ENCODE data around the gene CHRNB1.
A peak's percentile ranks its signal among the peaks of the same experiment; 100 is the strongest.

CHRNB1 gene

GRCh38 chr17:7437950-7438614 is 6.8 kb upstream of the CHRNB1 start:
- DNase-seq (ENCODE audit: low spot score) = no peak

GRCh38 chr17:7438656-7439460 is 6.0 kb upstream of the CHRNB1 start:
- DNase-seq (ENCODE audit: low spot score) = no peak

GRCh38 chr17:7439462-7440112 is 5.3 kb upstream of the CHRNB1 start, which contains the start of gene FGF11:
FGF11 (plus strand) TSS chr17:7439512; CDS start chr17:7439621, 109 bp downstream.
- DNase-seq (ENCODE audit: low spot score) = no peak

- no peak for DNase-seq (ENCODE audit: low spot score)
Measured at GRCh38 chr17:7440113-7440833, 4.6 kb upstream of the CHRNB1 start.

GRCh38 chr17:7440834-7441195 is 4.0 kb upstream of the CHRNB1 start:
- no peak for DNase-seq (ENCODE audit: low spot score)

GRCh38 chr17:7441266-7441665 is 3.6 kb upstream of the CHRNB1 start:
- DNase-seq (ENCODE audit: low spot score) = no peak

GRCh38 chr17:7442142-7442541 is 2.7 kb upstream of the CHRNB1 start:
- DNase-seq (ENCODE audit: low spot score) = no peak

GRCh38 chr17:7443499-7444485 is 1.1 kb upstream of the CHRNB1 start:
- DNase-seq (ENCODE audit: low spot score) = peak; percentile 56

GRCh38 chr17:7445619-7445968 is 733 bp downstream of the CHRNB1 start:
- DNase-seq (ENCODE audit: low spot score) = no peak

- no peak for DNase-seq (ENCODE audit: low spot score)
Measured at GRCh38 chr17:7448461-7448860, 3.6 kb downstream of the CHRNB1 start.

- DNase-seq (ENCODE audit: low spot score) = no peak
Measured at GRCh38 chr17:7459961-7460545, 15.2 kb downstream of the CHRNB1 start.

- DNase-seq (ENCODE audit: low spot score) = no peak
Measured at GRCh38 chr17:7460850-7461660, 16.2 kb downstream of the CHRNB1 start.

GRCh38 chr17:7462474-7463371 is 17.9 kb downstream of the CHRNB1 start:
- no peak for DNase-seq (ENCODE audit: low spot score)

- no peak for DNase-seq (ENCODE audit: low spot score)
Measured at GRCh38 chr17:7463372-7463846, 18.5 kb downstream of the CHRNB1 start.

GRCh38 chr17:7464081-7464480 is 19.2 kb downstream of the CHRNB1 start:
- no peak for DNase-seq (ENCODE audit: low spot score)

- no peak for DNase-seq (ENCODE audit: low spot score)
Measured at GRCh38 chr17:7465597-7466275, 20.9 kb downstream of the CHRNB1 start.

GRCh38 chr17:7466318-7466638 is 21.4 kb downstream of the CHRNB1 start:
- no peak for DNase-seq (ENCODE audit: low spot score)

- peak; percentile 79 for DNase-seq (ENCODE audit: low spot score)
Measured at GRCh38 chr17:7466639-7467341, 21.9 kb downstream of the CHRNB1 start.

Data from AG08396 (cell line).